Measurements from ENCODE around the gene TAOK2.

DNA sequence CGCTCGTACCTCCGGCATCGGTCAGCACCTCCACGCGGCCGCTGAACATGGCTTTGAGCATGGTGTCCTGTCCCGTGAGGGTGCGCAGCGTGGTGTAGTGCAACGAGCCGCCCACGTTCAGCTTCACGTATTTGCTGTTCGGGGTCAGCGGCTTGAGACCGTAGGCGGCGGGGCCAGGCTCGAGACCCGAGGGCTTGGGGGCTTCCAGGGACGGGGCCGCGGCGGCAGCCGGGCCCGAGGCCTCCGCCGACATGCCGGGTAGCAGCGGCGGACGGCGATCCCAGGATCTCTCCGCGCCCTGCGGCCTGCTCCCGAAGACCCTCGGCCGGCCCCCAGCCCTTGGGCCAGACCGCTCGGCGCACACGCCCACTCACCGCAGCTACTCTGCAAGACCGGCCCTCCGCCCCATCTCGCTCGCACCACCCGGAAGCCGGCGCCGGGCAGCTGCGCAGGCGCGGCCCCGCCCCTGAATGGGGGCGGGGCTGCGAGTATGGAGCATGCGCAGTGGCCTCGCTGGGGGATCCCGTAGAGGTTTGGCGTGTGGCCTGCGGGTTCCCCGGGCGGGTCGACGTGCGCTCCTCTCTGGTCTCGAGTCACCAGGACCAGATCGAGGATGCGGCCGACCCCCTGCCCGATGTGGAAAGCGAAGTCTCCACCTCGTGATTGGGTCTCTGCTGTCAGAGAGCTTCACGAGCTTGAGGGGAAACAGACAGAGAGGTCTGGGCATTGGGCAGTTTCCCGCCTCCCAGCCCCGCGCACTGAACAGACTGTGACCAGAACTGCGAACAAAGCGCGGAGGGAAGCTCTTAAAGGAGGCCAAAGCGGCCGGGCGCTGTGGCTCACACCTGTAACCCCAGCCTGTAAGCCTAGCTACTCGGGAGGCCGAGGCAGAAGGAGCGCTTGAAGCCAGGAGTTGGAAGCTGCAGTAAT is 47.6 kb upstream of the TAOK2 start, which contains the start of gene KCTD13:
- peak; percentile 96 for TF ChIP-seq POLR2A (IDR thresholded peaks at IDR 0.05; ENCODE audit: low read length)
- no peak for TF ChIP-seq NR3C1 (IDR thresholded peaks at IDR 0.05)
- TF ChIP-seq, protein P1, sequence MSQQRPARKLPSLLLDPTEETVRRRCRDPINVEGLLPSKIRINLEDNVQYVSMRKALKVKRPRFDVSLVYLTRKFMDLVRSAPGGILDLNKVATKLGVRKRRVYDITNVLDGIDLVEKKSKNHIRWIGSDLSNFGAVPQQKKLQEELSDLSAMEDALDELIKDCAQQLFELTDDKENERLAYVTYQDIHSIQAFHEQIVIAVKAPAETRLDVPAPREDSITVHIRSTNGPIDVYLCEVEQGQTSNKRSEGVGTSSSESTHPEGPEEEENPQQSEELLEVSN (IDR thresholded peaks at IDR 0.05; ENCODE audit: borderline replicate concordance, low read depth) = peak; percentile 95
- TF ChIP-seq, protein P2, sequence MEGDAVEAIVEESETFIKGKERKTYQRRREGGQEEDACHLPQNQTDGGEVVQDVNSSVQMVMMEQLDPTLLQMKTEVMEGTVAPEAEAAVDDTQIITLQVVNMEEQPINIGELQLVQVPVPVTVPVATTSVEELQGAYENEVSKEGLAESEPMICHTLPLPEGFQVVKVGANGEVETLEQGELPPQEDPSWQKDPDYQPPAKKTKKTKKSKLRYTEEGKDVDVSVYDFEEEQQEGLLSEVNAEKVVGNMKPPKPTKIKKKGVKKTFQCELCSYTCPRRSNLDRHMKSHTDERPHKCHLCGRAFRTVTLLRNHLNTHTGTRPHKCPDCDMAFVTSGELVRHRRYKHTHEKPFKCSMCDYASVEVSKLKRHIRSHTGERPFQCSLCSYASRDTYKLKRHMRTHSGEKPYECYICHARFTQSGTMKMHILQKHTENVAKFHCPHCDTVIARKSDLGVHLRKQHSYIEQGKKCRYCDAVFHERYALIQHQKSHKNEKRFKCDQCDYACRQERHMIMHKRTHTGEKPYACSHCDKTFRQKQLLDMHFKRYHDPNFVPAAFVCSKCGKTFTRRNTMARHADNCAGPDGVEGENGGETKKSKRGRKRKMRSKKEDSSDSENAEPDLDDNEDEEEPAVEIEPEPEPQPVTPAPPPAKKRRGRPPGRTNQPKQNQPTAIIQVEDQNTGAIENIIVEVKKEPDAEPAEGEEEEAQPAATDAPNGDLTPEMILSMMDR (IDR thresholded peaks at IDR 0.05) = no peak

Data from A549 (cell line).